Measurements from ENCODE around the gene NUB1.

Gene NUB1

GRCh38 chr7:151348970-151349369 is 7.4 kb downstream of the NUB1 start:
- no peak for DNase-seq

GRCh38 chr7:151349507-151349853 is 7.9 kb downstream of the NUB1 start:
- no peak for DNase-seq

GRCh38 chr7:151351027-151351426 is 9.4 kb downstream of the NUB1 start:
- DNase-seq, result no peak

GRCh38 chr7:151351967-151352366 is 10.4 kb downstream of the NUB1 start:
- DNase-seq, result no peak

GRCh38 chr7:151352512-151352911 is 10.9 kb downstream of the NUB1 start:
- no peak for DNase-seq

- DNase-seq, result no peak
These were observed 19.8 kb downstream of the NUB1 start for GRCh38 chr7:151361193-151361959.

GRCh38 chr7:151363182-151363581 is 21.6 kb downstream of the NUB1 start:
- no peak for DNase-seq

GRCh38 chr7:151366166-151366879 is 24.7 kb downstream of the NUB1 start:
- no peak for DNase-seq

GRCh38 chr7:151366880-151367222 is 25.2 kb downstream of the NUB1 start:
- DNase-seq, result no peak

GRCh38 chr7:151367284-151367683 is 25.7 kb downstream of the NUB1 start:
- no peak for DNase-seq

- peak; percentile 14 for DNase-seq
These were observed 26.5 kb downstream of the NUB1 start for GRCh38 chr7:151368136-151368571.

GRCh38 chr7:151371266-151371665 is 29.7 kb downstream of the NUB1 start:
- DNase-seq, result no peak

- DNase-seq, result no peak
These were observed 31.1 kb downstream of the NUB1 start for GRCh38 chr7:151372612-151373265.

GRCh38 chr7:151373599-151373998 is 32.0 kb downstream of the NUB1 start:
- DNase-seq, result no peak

- no peak for DNase-seq
These were observed 32.5 kb downstream of the NUB1 start for GRCh38 chr7:151374139-151374538.

GRCh38 chr7:151374726-151375125 is 33.1 kb downstream of the NUB1 start:
- no peak for DNase-seq

- DNase-seq, result no peak
These were observed 34.1 kb downstream of the NUB1 start for GRCh38 chr7:151375530-151376217.

GRCh38 chr7:151376218-151376902 is 34.7 kb downstream of the NUB1 start:
- DNase-seq, result no peak

GRCh38 chr7:151377406-151377805 is 35.8 kb downstream of the NUB1 start:
- no peak for DNase-seq

GRCh38 chr7:151378011-151378410 is 36.4 kb downstream of the NUB1 start:
- no peak for DNase-seq

GRCh38 chr7:151378496-151379192 is 37.0 kb downstream of the NUB1 start:
- no peak for DNase-seq

- no peak for DNase-seq
These were observed 37.5 kb downstream of the NUB1 start for GRCh38 chr7:151379193-151379520.

Measured in GOT3 (cell line).